ENCODE measurements around the gene GRID2.

GRID2 gene

GRCh38 chr4:93303440-93303839 is 999.7 kb downstream of the GRID2 start:
- H3K27ac ChIP-seq: no peak overlapping the region
- TF ChIP-seq ZFX (IDR thresholded peaks at IDR 0.05; ENCODE audit: borderline replicate concordance): no peak
- no peak for TF ChIP-seq CTCF (IDR thresholded peaks at IDR 0.05)

GRCh38 chr4:93312299-93312698 is 1008.5 kb downstream of the GRID2 start:
- no peak for TF ChIP-seq CTCF (IDR thresholded peaks at IDR 0.05)
- TF ChIP-seq ZFX (IDR thresholded peaks at IDR 0.05; ENCODE audit: borderline replicate concordance): no peak
- H3K27ac ChIP-seq: no peak overlapping the region

GRCh38 chr4:93313197-93313596 is 1009.4 kb downstream of the GRID2 start:
- TF ChIP-seq CTCF (IDR thresholded peaks at IDR 0.05) (no peak), ZFX (IDR thresholded peaks at IDR 0.05; ENCODE audit: borderline replicate concordance) (no peak)
- H3K27ac ChIP-seq: no peak overlapping the region

- no peak overlapping the region for H3K27ac ChIP-seq
- TF ChIP-seq ZFX (IDR thresholded peaks at IDR 0.05; ENCODE audit: borderline replicate concordance) (no peak), CTCF (IDR thresholded peaks at IDR 0.05) (no peak)
Measured at GRCh38 chr4:93317057-93317456, 1013.3 kb downstream of the GRID2 start.

- no peak for TF ChIP-seq ZFX (IDR thresholded peaks at IDR 0.05; ENCODE audit: borderline replicate concordance)
- TF ChIP-seq CTCF (IDR thresholded peaks at IDR 0.05): no peak
- H3K27ac ChIP-seq: no peak overlapping the region
Measured at GRCh38 chr4:93317561-93317960, 1013.8 kb downstream of the GRID2 start.

GRCh38 chr4:93319041-93319440 is 1015.3 kb downstream of the GRID2 start:
- H3K27ac ChIP-seq: no peak overlapping the region
- TF ChIP-seq ZFX (IDR thresholded peaks at IDR 0.05; ENCODE audit: borderline replicate concordance) (no peak), CTCF (IDR thresholded peaks at IDR 0.05) (no peak)

GRCh38 chr4:93320356-93320755 is 1016.6 kb downstream of the GRID2 start:
- no peak overlapping the region for H3K27ac ChIP-seq
- no peak for TF ChIP-seq ZFX (IDR thresholded peaks at IDR 0.05; ENCODE audit: borderline replicate concordance)
- TF ChIP-seq CTCF (IDR thresholded peaks at IDR 0.05): no peak
